Measurements from ENCODE around the gene ITLN2.
"Not testable (repeated sequence)": the region's sequence is repeated elsewhere in the genome, so short reads cannot be mapped to it uniquely, and the experiment has no call there.

Gene ITLN2

DNA sequence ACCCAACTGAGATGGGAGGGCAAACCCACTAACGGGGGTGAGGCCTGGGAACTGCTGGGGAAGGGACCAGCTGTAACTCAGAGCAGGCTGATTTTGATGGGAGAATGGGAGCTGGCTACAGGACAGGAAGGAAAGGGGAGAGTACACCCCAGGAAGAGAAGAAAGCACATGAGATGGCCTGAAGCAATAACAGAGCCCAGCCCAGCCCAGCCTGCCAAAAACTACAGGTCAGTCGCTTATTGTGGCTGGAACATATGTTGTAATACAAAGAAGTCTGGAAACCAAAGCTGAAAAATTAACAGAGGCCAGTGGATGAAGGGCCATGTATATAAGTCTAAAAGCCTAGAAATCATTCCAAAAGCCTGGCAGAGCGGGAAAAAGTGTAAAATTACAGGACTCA lies 1.6 kb downstream of the ITLN2 start:
- DNase-seq (ENCODE audit: low read depth, low spot score), result no peak

DNA sequence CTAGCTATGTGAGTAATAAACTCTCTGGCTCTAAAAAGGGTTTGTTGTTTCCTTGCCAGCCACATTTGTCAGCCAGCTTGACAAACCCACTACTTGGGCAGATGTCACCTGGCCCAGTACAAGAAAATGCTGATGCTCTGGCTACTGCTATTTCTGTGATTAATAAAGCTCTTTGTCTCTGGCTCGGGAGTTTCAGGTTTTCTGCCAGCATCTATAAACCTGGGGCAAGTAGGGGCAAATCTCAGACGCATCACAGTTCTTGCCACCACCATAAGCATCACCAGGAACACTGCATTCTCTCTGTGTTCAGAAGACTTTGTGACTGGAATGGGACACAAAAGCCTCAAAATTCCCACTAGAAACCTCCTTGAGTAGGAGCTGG lies 2.5 kb downstream of the ITLN2 start:
- no peak for DNase-seq (ENCODE audit: low read depth, low spot score)

- DNase-seq (ENCODE audit: low read depth, low spot score), result peak; percentile 57
Observed at GRCh38 chr1:160951443-160952128, 3.0 kb downstream of the ITLN2 start.

DNA sequence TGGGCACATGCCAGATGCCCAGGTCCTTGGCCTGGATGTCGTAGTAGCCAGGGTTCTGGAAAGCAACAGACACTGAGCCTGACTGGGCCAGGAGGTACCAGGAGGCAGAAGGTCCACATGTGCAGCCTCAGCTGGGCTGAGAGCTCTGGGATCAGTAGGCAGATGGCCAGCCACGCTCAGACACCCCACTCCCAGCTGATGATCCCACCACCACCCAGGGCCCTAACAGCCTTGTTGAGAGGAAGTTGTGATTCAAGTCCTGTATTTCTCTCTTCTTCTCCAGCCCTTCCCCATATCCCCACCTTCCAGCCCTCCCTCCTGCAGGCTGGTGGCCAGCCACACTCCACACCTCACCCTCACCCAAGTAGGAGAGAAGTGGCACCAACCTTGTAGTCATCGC lies 4.0 kb downstream of the ITLN2 start:
- no peak for DNase-seq (ENCODE audit: low read depth, low spot score)

- DNase-seq (ENCODE audit: low read depth, low spot score), result no peak
Observed at GRCh38 chr1:160949881-160950280, 4.7 kb downstream of the ITLN2 start.

DNA sequence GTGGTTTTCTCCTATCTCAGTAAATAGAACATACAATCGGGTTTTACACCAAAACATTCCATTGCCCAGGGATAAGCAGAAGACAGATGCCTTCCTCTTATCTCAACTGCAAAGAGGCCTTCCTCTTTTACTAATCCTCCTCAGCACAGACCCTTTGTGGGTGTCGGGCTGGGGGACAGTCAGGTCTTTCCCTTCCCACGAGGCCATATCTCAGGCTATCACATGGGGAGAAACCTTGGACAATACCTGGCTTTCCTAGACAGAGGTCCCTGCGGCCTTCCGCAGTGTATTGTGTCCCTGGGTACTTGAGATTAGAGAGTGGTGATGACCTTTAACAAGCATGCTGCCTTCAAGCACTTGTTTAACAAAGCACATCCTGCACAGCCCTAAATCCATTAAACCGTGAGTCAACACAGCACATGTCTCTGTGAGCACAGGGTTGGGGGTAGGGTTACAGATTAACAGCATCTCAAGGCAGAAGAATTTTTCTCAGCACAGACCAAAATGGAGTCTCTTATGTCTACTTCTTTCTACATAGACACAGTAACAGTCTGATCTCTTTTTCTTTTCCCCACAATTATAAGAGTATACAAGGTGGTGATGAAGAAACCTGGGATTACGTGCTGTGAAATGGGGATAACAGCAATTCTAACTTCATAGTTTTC lies 5.3 kb downstream of the ITLN2 start:
- DNase-seq (ENCODE audit: low read depth, low spot score), result not testable (repeated sequence)

DNA sequence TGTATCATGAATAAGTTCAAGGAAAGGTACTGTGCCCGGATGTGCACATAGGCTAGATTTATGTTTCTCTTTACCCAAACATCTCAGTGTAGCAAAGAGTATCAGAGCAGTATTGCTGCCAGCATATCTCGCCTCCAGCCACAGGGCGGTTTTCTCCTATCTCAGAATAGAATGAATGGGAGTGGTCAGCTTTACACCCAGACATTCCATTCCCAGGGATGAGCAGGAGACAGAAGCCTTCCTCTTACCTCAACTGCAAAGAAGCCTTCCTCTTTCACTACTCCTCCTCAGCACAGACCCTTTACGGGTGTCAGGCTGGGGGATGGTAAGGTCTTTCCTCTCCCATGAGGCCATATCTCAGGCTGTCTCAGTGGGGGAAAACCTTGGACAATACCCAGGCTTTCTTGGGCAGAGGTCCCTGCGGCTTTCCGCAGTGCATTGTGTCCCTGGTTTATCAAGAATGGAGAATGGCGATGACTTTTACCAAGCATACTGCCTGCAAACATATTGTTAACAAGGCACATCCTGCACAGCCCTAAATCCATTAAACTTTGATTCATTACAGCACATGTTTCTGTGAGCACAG lies 7.3 kb downstream of the ITLN2 start:
- DNase-seq (ENCODE audit: low read depth, low spot score), result not testable (repeated sequence)

GRCh38 chr1:160945881-160946280 lies 8.7 kb downstream of the ITLN2 start:
- DNase-seq (ENCODE audit: low read depth, low spot score), result peak; percentile 16

DNA sequence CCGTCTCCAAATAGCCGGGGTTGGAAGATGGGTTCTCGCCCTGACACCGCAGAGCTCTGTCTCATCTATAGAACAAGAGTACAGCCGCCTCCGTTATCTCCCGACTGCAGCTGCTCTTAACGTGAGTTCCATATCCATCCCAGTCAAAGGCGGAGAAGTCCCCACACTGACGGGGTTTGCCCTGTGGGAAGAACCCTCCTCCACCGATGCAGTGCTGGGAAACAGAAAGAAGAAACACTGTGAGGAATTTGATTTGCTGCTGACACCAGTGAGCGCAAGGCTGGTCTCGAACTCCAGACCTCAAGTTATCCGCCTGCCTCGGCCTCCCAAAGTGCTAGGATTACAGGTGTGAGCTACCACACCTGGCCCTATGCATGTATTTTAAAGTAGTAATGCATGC lies 9.5 kb downstream of the ITLN2 start:
- DNase-seq (ENCODE audit: low read depth, low spot score), result no peak

GRCh38 chr1:160942926-160943325 lies 11.7 kb downstream of the ITLN2 start:
- no peak for DNase-seq (ENCODE audit: low read depth, low spot score)

DNA sequence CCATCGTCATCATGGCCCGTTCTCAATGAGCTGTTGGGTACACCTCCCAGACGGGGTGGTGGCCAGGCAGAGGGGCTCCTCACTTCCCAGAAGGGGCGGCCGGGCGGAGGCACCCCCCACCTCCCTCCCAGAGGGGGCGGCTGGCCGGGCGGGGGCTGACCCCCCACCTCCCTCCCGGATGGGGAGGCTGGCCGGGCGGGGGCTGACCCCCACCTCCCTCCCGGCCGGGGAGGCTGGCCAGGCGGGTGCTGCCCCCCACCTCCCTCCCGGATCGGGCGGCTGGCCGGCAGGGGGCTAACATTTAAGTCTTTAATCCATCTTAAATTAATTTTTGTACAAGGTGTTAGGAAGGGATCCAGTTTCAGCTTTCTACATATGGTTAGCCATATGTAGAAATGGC lies 17.9 kb downstream of the ITLN2 start:
- DNase-seq (ENCODE audit: low read depth, low spot score), result not testable (repeated sequence)

- no peak for DNase-seq (ENCODE audit: low read depth, low spot score)
Observed at GRCh38 chr1:160935527-160936258, 18.9 kb downstream of the ITLN2 start.

GRCh38 chr1:160933305-160933704 lies 21.3 kb downstream of the ITLN2 start:
- not testable (repeated sequence) for DNase-seq (ENCODE audit: low read depth, low spot score)

DNA sequence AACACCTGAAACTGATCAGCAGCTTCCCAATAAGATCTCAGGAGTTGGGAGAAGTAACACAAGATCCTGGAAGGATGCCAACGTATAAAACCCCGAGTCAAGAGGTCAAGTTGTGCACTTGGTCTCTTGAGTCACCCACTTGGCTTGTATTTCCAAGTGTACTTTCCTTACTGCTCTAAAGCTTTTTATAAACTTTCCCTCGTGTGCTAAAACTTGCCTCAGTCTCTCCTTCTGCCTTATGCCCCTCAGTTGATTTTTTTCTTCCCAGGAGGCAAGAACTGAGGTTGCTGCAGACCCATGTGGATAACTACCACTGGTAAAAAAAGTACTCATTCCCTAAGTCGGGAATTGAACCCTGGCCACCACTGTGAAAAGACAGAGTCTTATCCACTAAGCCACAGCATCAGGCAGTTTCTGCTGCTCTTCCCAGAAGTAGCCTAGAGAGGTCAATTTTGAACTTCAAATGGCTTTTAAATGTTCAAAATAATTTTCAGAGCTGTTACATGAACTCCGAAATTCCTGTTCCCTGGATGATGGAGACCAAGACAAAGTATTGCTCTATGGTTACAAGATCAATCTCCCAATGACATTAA lies 28.9 kb downstream of the ITLN2 start:
- no peak for DNase-seq (ENCODE audit: low read depth, low spot score)

- DNase-seq (ENCODE audit: low read depth, low spot score), result no peak
Observed at GRCh38 chr1:160924791-160925651, 29.6 kb downstream of the ITLN2 start.

DNA sequence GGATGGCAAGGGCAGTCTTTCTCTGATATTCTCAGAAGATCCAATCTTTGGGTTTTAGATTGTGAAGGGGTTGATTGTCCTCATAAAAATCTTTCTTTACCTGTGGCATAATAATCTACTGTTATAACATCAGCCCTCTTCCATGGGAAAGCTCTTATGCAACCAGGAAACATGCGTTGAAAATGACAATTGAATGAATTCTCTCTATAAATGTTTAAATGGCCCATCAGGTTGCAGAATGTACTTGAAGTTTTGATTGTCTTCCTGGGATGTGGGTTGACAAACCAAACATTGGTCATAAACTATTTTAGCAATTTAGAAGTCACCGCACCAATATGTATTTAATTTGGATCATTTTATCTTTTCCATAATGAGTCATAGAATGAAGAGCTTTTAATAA lies 37.9 kb downstream of the ITLN2 start:
- no peak for DNase-seq (ENCODE audit: low read depth, low spot score)

DNA sequence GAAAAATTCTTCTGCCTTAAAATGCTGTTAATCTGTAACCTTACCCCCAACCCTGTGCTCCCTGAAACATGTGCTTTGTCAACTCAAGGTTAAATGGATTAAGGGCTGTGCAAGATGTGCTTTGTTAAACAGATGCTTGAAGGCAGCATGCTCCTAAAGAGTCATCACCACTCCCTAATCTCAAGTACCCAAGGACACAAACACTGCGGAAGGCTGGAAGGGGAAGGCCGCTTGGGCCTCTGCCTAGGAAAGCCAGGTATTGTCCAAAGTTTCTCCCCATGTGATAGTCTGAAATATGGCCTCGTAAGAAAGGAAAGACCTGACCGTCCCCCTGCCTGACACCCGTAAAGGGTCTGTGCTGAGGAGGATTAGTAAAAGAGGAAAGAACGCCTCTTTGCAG lies 41.4 kb downstream of the ITLN2 start:
- DNase-seq (ENCODE audit: low read depth, low spot score), result not testable (repeated sequence)

DNA sequence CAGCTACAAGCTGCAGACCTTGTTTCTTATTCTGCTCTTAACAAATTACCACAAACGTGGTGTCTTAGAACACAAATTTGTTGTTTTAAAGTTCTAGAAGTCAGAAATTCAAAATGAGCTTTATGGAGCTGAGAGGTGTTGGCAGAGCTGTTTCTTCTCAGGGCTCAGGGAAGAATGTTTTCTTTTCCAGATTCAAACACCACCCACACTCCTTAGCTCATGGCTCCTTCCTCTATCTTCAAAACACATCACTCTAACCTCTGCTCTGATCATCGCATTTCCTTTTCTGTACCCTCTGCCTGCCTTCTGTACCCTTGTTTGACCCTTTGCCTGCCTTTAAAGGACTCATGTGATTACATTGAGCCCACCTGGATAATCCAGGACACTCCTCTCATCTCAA lies 42.7 kb downstream of the ITLN2 start:
- no peak for DNase-seq (ENCODE audit: low read depth, low spot score)

DNA sequence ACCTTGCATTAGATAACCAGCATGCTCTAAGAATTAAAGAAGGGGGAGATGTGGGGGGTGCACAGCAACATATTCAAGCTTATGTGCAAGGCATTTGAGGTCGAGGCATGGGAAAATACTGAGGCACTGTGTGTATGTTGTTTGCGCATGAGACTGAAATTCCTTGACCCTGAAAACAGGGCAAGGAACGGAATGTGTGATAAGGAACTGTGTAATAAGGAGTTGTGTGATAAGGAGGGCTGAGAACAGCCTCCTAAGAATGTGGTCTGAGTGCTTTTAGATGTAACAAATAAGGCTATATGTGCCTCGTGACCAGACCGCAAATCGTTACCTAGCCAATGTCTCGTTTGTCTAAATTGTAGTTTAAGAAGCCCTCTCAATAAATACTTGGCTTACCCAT lies 43.2 kb downstream of the ITLN2 start:
- DNase-seq (ENCODE audit: low read depth, low spot score), result peak; percentile 13

DNA sequence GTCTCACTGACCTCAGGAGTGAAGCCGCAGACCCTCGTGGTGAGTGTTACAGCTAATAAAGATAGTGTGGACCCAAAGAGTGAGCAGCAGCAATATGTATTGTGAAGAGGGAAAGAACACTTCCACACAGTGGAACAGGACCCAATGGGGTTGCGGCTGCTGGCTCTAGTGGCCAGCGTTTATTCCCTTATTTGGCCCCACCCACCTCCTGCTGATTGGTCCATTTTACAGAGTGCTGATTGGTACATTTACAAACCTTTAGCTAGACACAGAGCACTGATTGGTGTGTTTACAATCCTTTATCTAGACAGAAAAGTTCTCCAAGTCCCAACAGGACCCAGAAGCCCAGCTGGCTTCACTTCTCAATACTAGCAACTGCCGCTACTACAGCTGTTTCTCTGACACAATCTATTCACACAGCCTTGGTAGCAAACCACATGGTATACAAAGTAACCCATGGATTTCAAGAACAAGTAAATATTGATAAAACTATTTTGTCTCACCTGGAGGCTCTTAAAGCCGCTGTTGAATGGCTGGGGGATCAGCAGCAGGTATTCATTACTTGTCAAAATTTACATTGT lies 44.3 kb downstream of the ITLN2 start:
- DNase-seq (ENCODE audit: low read depth, low spot score), result no peak

DNA sequence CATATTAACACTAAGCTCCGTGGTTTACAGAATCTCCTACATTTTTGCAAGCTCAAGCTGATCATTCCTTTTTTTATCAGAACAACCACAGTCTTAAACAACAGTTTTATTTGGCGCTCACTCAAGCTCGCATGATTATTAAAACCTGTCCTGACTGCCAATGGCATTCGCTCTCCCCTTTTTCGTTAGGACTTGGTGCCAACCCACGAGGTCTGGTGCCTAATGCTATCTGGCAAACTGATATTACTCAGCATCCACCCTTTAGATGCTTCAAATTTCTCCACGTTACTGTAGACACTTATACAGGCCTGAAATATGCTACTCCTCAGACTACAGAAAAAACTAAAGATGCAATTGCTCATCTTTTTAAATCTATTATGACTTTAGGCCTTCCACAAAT lies 46.6 kb downstream of the ITLN2 start:
- peak; percentile 68 for DNase-seq (ENCODE audit: low read depth, low spot score)

All from astrocyte of the hippocampus (primary cell).